ENCODE results near the gene RAMP2. TPM values are rescaled to one million over a fixed set of nuclear protein-coding genes. Genes with fewer than 3 reads are reported as not detected.

Gene RAMP2
- total and polyA plus RNA-seq, 2 of the 4 experiments (the other 2 are of a cell fraction) = 0.18 to 2.5 TPM

DNA sequence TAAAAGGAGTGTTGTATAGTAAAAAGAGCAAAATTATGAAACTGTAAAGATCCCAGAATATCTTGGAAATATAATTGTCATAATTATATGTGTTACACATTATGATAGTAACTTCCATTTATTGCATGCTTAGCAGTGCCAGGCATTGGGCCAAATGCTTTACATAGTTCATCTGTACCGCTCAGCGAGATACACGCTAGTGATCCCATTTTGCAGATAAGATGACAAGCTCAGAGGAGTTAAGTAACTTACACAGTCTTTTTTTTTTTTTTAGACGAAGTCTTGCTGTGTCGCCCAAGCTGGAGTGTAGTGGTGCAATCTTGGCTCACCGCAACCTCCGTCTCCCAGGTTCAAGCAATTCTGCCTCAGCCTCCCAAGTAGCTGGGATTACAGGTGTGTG is 9.4 kb upstream of the RAMP2 start:
- DNase-seq (peak; percentile 18), ATAC-seq (ENCODE audit: low read depth) (no peak)
- peaks cover 48% of the 10 kb centered on the region for H3K27me3 ChIP-seq (ENCODE audit: control insufficient read depth, insufficient read depth, low read length)
- no peak overlapping the region for H2BK120ac ChIP-seq (ENCODE audit: low read depth, low read length)
- peaks cover 4% of the 10 kb centered on the region; the same call in 1 of the 2 replicates for H3K4me1 ChIP-seq (ENCODE audit: control insufficient read depth, insufficient read depth, low read length)
- 17% methylated on average over 2 of the region's 7 CpGs; no CpG with 5 or more reads in 1 of the 2 experiments for WGBS, 2 experiments (ENCODE audit: extremely low coverage in 2 of 2, insufficient read length in 1 of 2)
- H3K79me1 ChIP-seq (ENCODE audit: low read depth in 1 of 2, low read length in 2 of 2) = no peaks in the 10 kb centered on the region
- no peak overlapping the region for H3K4ac ChIP-seq (ENCODE audit: low read depth, low read length)
- in situ Hi-C loops (cut with MboI; ENCODE audit: low sequenced_read_pairs) (no loop called here), dilution Hi-C loops (cut with HindIII; ENCODE audit: low sequenced_read_pairs, unreplicated experiment) (no loop called here), intact Hi-C loops (cut with micrococcal nuclease) (no loop called here)
- no peak overlapping the region for H2BK5ac ChIP-seq (ENCODE audit: low read depth, low read length, poor library complexity, severe bottlenecking)
- no peaks in the 10 kb centered on the region for H4K20me1 ChIP-seq (ENCODE audit: insufficient read depth, low read length)
- no peak overlapping the region for H4K91ac ChIP-seq (ENCODE audit: insufficient read depth, low read depth, low read length)
- H3K23ac ChIP-seq (ENCODE audit: low read depth, low read length) = no peak overlapping the region
- H4K8ac ChIP-seq (ENCODE audit: low read depth in 2 of 2, low read length in 2 of 2) = no peak overlapping the region
- H3K4me2 ChIP-seq (ENCODE audit: low read depth, low read length) = no peak overlapping the region
- no peak overlapping the region for H2AK5ac ChIP-seq (ENCODE audit: low read depth, low read length)
- H2AFZ ChIP-seq (replicated peaks; ENCODE audit: low read length, poor library complexity) = no peak overlapping the region
- H2AK9ac ChIP-seq (replicated peaks; ENCODE audit: low read depth, low read length, poor library complexity) = no peak overlapping the region
- TF ChIP-seq RCOR1 (IDR thresholded peaks at IDR 0.05; ENCODE audit: insufficient replicate concordance, low read length) = no peak
- no peak for TF ChIP-seq MXI1 (IDR thresholded peaks at IDR 0.05; ENCODE audit: borderline replicate concordance, low read depth, low read length)
- TF ChIP-seq POLR2A (IDR thresholded peaks at IDR 0.05; ENCODE audit: low read depth, low read length) = no peak
- no peak overlapping the region for H3K4me3 ChIP-seq (ENCODE audit: insufficient read depth, low read depth, low read length)
- no peak overlapping the region for H2BK20ac ChIP-seq (ENCODE audit: low read depth, low read length)
- no peak overlapping the region for H3K18ac ChIP-seq (ENCODE audit: low read depth, low read length)
- no peaks in the 10 kb centered on the region; the same call in 1 of the 2 replicates for H3K9me1 ChIP-seq (ENCODE audit: insufficient read depth, low read length)
- BruUV-seq (replicated peaks) = no TSS peak
- no peak overlapping the region for H3K27ac ChIP-seq (ENCODE audit: insufficient read depth, low read length)
- no peak overlapping the region for H4K5ac ChIP-seq (ENCODE audit: low read depth, low read length)
- no peak overlapping the region for H3K9ac ChIP-seq (ENCODE audit: low read depth, low read length)
- no peak overlapping the region for H2BK15ac ChIP-seq (ENCODE audit: low read depth, low read length)
- no peak overlapping the region for H3K56ac ChIP-seq (ENCODE audit: extremely low read depth, insufficient read depth, low read length)
- ChIA-PET POLR2A (ENCODE audit: unreplicated experiment) (interaction anchor here (0.6 kb wide), 1 partner anchor 197 kb away, joined by 3 read pairs; no protein-coding TSS in a partner anchor), CTCF (interaction anchor here (0.6 to 1.1 kb wide), 2 partner anchors 12 to 20 kb away, joined by 3 to 6 read pairs; no protein-coding TSS in a partner anchor)
- H3K36me3 ChIP-seq (ENCODE audit: control insufficient read depth, insufficient read depth, low read length) = no peaks in the 10 kb centered on the region
- no peaks in the 10 kb centered on the region for H3K9me3 ChIP-seq (ENCODE audit: control insufficient read depth, insufficient read depth, low read length)
- H3K14ac ChIP-seq (replicated peaks; ENCODE audit: low read depth, low read length) = no peak overlapping the region
